T-cell (primary cell): ENCODE data around the gene UBE2S. TPM values are rescaled to one million over a fixed set of nuclear protein-coding genes. Genes with fewer than 3 reads are reported as not detected.
"Not testable (repeated sequence)": the region's sequence is repeated elsewhere in the genome, so short reads cannot be mapped to it uniquely, and the experiment has no call there.

Source experiments
- ATAC-seq, 4 experiments: fragments of 200-7000 bp in 3 of 4; fragments of 150-1000 bp in 1 of 4; cut with Tn5 transposase; replicated peaks in 1 of 4; 1 replicate in 3 of 4; 2 replicates in 1 of 4; pipeline ENCODE4 v1.10.0; 2021; ENCODE audit warnings: moderate library complexity in 3 of 4, mild to moderate bottlenecking in 2 of 4, moderate number of reproducible peaks in 1 of 4
- CTCF ChIA-PET, 2 donors: fragments of 300-600 bp; sonication (Branson Sonifier 250); formaldehyde crosslinking; loops; one replicate each; lab custom pipeline; 2022; ENCODE audit warnings: antibody characterized with exemption in 2 of 2; lab: Charles Lee
- POLR2A ChIA-PET, 2 donors: fragments of 300-600 bp; sonication (Branson Sonifier 250); formaldehyde crosslinking; loops; one replicate each; lab custom pipeline; 2022; ENCODE audit warnings: antibody characterized with exemption in 2 of 2; lab: Charles Lee
- DNase-seq, 35 experiments: peaks; one replicate each; pipeline versions ENCODE4 v3.0.0 to v3.0.0-alpha.2; 2013 to 2023
- H3K27ac ChIP-seq: one replicate; pipeline ENCODE4 v1.5.1; 2013; ENCODE audit warnings: low read length
- H3K27me3 ChIP-seq, 2 experiments: replicated peaks in 1 of 2; 1 replicate in 1 of 2; 2 replicates in 1 of 2; pipeline versions ENCODE4 v1.6.1 to v1.7.0; 2013; ENCODE audit warnings: low read length in 1 of 2, mixed read lengths in 1 of 2; ENCODE audit not compliant: control insufficient read depth in 2 of 2, insufficient read depth in 2 of 2; ENCODE audit errors: extremely low read depth in 1 of 2
- H3K36me3 ChIP-seq, 2 donors: 1 replicate in 1 of 2; 2 replicates in 1 of 2; pipeline versions ENCODE4 v1.6.1 to v1.7.0; 2013; ENCODE audit warnings: low read length in 1 of 2; ENCODE audit not compliant: control insufficient read depth in 2 of 2, insufficient read depth in 1 of 2; ENCODE audit errors: extremely low read depth in 1 of 2
- H3K4me1 ChIP-seq, 2 experiments: 1 replicate in 1 of 2; 2 replicates in 1 of 2; pipeline versions ENCODE4 v1.6.1 to v1.7.0; 2013; ENCODE audit warnings: low read length in 2 of 2, mixed read lengths in 1 of 2; ENCODE audit not compliant: insufficient read depth in 2 of 2, control insufficient read depth in 1 of 2; ENCODE audit errors: extremely low read depth in 1 of 2
- H3K4me3 ChIP-seq, 2 donors: 1 replicate in 1 of 2; 2 replicates in 1 of 2; pipeline versions ENCODE4 v1.5.1 to v1.7.0; 2013; ENCODE audit warnings: mild to moderate bottlenecking in 2 of 2, low read length in 1 of 2, moderate library complexity in 1 of 2; ENCODE audit not compliant: control insufficient read depth in 1 of 2; ENCODE audit errors: extremely low read depth in 1 of 2
- H3K9me3 ChIP-seq: 2 replicates; pipeline ENCODE4 v1.7.0; 2013
- H3K27ac Mint-ChIP-seq, 2 donors: one replicate each; pipeline ENCODE4 v1.8.0; 2020 to 2021; ENCODE audit warnings: mild to moderate bottlenecking in 2 of 2, mixed read lengths in 2 of 2
- H3K27me3 Mint-ChIP-seq, 2 donors: one replicate each; pipeline ENCODE4 v1.8.0; 2021 to 2022; ENCODE audit warnings: mixed read lengths in 2 of 2
- H3K36me3 Mint-ChIP-seq: one replicate; pipeline ENCODE4 v1.8.0; 2021; ENCODE audit warnings: mixed read lengths
- H3K4me1 Mint-ChIP-seq, 3 donors: one replicate each; pipeline ENCODE4 v1.8.0; 2020 to 2022; ENCODE audit warnings: mixed read lengths in 3 of 3, mild to moderate bottlenecking in 1 of 3
- H3K4me3 Mint-ChIP-seq, 3 donors: one replicate each; pipeline ENCODE4 v1.8.0; 2020 to 2022; ENCODE audit warnings: mild to moderate bottlenecking in 3 of 3, mixed read lengths in 3 of 3, moderate library complexity in 3 of 3
- H3K9me3 Mint-ChIP-seq, 3 donors: one replicate each; pipeline ENCODE4 v1.8.0; 2020 to 2022; ENCODE audit warnings: mixed read lengths in 3 of 3
- WGBS: methylation state at CpG from one replicate; pipeline ENCODE4 v1.1.5; 2013; ENCODE audit warnings: missing lambda C conversion rate; ENCODE audit not compliant: insufficient coverage; 5-methylcytosine and 5-hydroxymethylcytosine counted together
- total RNA-seq, 35 experiments: library from RNA in 6 of 35; stranded (reverse) in 6 of 35; fragments of 120-200 nt in 1 of 35; gene quantifications; one replicate each; pipeline versions ENCODE4 v1.2.1 to v1.2.4 and lab custom pipeline; 2013 to 2026

Gene UBE2S
- total RNA-seq, 5 donors from 2014 or later (not counting 1 experiment from before 2014, with no cell fraction given) = 27.5 to 75.2 (median 35.1) TPM

DNA sequence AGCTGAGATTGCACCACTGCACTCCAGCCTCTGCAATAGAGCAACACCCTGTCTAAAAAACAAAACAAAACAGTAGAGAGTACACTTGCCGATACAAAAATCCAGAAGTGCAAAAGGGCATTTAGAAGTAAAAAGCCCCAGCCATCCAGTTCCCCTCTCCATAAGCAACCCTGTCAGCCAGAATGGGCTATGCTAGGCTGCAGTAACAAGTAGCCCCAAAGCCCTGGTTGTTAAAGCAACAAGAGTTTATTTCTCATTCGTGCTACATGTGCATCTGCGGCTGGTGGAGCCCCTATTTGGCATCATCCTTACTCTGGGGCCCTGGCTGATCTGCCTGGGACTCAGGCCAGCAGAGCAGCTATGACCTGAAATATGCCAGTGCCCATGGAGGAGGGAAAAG, 16.9 kb upstream of the UBE2S start:
- POLR2A ChIA-PET = no interaction called here
- no peak overlapping the region for H3K27ac ChIP-seq
- CTCF ChIA-PET = no interaction called here
- ATAC-seq (no peak), DNase-seq (no peak)
- peaks cover 17 to 24% of the 10 kb centered on the region in 2 experiments for H3K4me1 ChIP-seq
- H3K27me3 ChIP-seq = peaks cover 0 to 31% of the 10 kb centered on the region in 2 experiments
- Mint-ChIP-seq H3K4me1 (peaks cover 17 to 25% (median 21%) of the 10 kb centered on the region in 3 donors), H3K36me3 (no peaks in the 10 kb centered on the region), H3K4me3 (no peak overlapping the region), H3K9me3 (no peaks in the 10 kb centered on the region), H3K27ac (no peak overlapping the region), H3K27me3 (peaks cover 6 to 9% of the 10 kb centered on the region in 2 donors)
- H3K36me3 ChIP-seq = no peaks in the 10 kb centered on the region
- H3K9me3 ChIP-seq = no peaks in the 10 kb centered on the region
- H3K4me3 ChIP-seq = no peak overlapping the region
- WGBS = 100% methylated on average over 2 of the region's 3 CpGs

DNA sequence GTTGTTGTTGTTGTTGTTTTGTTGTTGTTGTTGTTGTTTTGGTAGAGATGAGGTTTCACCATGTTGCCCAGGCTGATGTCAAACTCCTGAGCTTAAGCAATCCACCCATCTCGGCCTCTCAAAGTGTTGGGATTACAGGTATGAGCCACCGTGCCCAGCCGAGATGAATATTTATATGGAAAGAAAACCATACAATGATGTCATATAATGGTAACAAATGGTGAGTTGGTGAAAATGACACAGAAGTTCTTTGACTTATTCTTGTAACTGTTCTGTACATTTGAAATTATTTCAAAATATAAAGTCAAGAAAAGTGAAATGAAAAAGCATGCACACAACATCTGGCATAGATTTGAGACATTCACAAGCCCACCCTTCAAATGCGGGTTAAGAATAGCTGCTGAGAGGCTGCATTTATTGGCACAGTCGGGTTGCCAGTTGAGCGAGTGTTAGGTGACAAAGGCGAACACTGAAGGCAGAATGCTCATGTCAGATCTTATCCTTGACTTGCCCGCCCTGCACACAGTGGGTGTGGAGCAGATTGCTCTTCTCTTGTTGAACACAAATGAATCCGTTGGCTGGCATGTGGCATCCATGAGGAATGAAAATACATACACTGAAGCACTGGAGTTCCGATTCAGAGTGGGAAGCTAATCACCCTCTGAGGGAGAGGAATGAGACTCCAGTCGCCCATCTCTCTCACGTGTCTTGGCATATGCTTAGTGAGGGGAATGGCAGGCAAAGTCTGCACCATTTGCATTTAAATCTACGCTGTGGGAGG, 15.8 kb upstream of the UBE2S start:
- peaks cover 1 to 2% of the 10 kb centered on the region in 2 donors for H3K27me3 Mint-ChIP-seq
- H3K27ac Mint-ChIP-seq = peak overlapping the region in 1 of 2 donors; percentile 43
- H3K27ac ChIP-seq = no peak overlapping the region
- ChIA-PET CTCF (interaction anchor here in 1 of 2 donors (0.7 kb wide), 1 partner anchor 18 kb away, joined by 4 read pairs; no protein-coding TSS in a partner anchor), POLR2A (no interaction called here)
- ATAC-seq (no peak), DNase-seq (no peak)
- H3K27me3 ChIP-seq = peaks cover 0 to 30% of the 10 kb centered on the region in 2 experiments
- H3K4me3 ChIP-seq = no peak overlapping the region
- H3K4me1 Mint-ChIP-seq = peaks cover 19 to 27% (median 22%) of the 10 kb centered on the region in 3 donors
- H3K4me1 ChIP-seq = peaks cover 17 to 26% of the 10 kb centered on the region in 2 experiments
- no peak overlapping the region for H3K4me3 Mint-ChIP-seq
- H3K36me3 Mint-ChIP-seq = no peaks in the 10 kb centered on the region
- no peaks in the 10 kb centered on the region for H3K36me3 ChIP-seq
- 76% methylated on average over 4 of the region's 13 CpGs for WGBS
- no peaks in the 10 kb centered on the region for H3K9me3 ChIP-seq
- no peaks in the 10 kb centered on the region for H3K9me3 Mint-ChIP-seq

DNA sequence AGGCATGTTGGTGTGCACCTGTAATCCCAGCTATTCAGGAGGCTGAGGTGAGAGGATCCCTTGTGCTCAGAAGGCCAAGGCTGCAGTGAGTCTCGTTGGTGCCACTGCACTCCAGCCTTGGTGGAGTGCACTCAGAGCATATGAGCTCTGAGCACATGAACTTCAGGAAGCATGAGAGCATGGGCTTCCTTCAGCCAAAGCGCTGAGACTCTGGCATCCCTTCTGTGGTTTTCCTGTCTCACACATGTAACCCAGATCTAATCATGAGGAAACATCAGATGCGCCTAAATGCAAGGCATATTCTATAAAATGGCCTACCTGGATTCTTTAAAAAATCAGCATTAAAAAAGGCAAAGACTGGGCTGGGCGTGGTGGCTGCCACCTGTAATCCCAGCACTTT, 13.7 kb upstream of the UBE2S start:
- H3K9me3 Mint-ChIP-seq, H3K36me3 ChIP-seq, H3K36me3 Mint-ChIP-seq, H3K9me3 ChIP-seq, H3K27me3 Mint-ChIP-seq, H3K27ac ChIP-seq: not testable (repeated sequence)
- peak; percentile 86 to 97 (median 93) for ATAC-seq
- Mint-ChIP-seq H3K27ac (peak overlapping the region; percentile 37 to 80), H3K4me3 (peak overlapping the region in 1 of 3 donors; percentile 77), H3K4me1 (peaks cover 24 to 32% (median 27%) of the 10 kb centered on the region in 3 donors)
- 0% methylated on average over 3 of the region's 4 CpGs for WGBS
- Histone ChIP-seq H3K4me3 (peak overlapping the region in 1 of 2 donors; percentile 28), H3K27me3 (peaks cover 0 to 34% of the 10 kb centered on the region in 2 experiments), H3K4me1 (peaks cover 17 to 31% of the 10 kb centered on the region in 2 experiments)
- ChIA-PET CTCF (interaction anchor here in 1 of 2 donors (0.6 kb wide), 1 partner anchor 84 kb away, joined by 3 read pairs; no protein-coding TSS in a partner anchor), POLR2A (interaction anchor here in 1 of 2 donors (0.6 kb wide), 2 partner anchors 15 to 167 kb away, joined by 3 to 4 read pairs; no protein-coding TSS in a partner anchor)
- DNase-seq = peak in 27 of 35 experiments; percentile 9 to 66 (median 33)

DNA sequence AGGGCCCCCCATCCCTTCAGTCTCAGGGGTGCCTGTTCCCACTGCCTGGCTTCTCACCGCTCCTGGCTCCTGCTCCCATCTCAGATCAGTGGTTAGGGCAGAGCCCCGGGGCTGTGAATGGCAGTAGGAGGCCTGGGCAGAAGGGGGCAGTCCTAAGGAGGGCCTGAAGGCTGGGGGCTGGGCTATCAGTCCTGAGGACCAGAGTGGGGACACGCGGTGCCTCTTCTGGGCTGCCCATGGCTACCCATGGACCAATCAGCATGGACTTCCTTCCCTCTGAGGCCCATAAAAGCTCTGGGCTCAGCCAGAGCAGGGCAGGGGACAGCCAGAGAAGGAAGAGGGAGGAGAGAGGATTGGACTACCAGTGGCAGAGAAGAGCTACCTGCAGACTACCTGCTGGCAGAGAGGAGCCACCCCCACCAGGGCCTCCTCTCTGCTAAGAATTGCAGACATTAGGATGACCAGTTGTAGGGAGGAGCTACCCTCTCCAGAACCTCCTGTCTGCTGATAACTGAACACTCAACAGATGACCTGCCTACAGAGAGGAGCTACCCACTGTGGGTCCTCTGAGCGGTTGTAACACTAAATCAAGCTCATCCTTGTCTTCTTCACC, 12.1 kb upstream of the UBE2S start:
- Mint-ChIP-seq H3K4me3 (no peak overlapping the region), H3K27ac (no peak overlapping the region), H3K36me3 (no peaks in the 10 kb centered on the region), H3K27me3 (no peaks in the 10 kb centered on the region), H3K4me1 (peaks cover 24 to 32% (median 27%) of the 10 kb centered on the region in 3 donors), H3K9me3 (no peaks in the 10 kb centered on the region)
- no peaks in the 10 kb centered on the region for H3K9me3 ChIP-seq
- no peak for DNase-seq
- H3K27ac ChIP-seq = no peak overlapping the region
- ChIA-PET CTCF (interaction anchor here in 1 of 2 donors (0.7 to 1.2 kb wide), 3 partner anchors 11 to 278 kb away, joined by 3 to 5 read pairs (median 5); no protein-coding TSS in a partner anchor), POLR2A (interaction anchor here in 1 of 2 donors (0.6 kb wide), 1 partner anchor 60 kb away, joined by 4 read pairs; no protein-coding TSS in a partner anchor)
- WGBS = 86% methylated on average over 5 of the region's 5 CpGs
- H3K36me3 ChIP-seq = no peaks in the 10 kb centered on the region
- no peak overlapping the region for H3K4me3 ChIP-seq
- peaks cover 0 to 31% of the 10 kb centered on the region in 2 experiments for H3K27me3 ChIP-seq
- peaks cover 17 to 31% of the 10 kb centered on the region in 2 experiments for H3K4me1 ChIP-seq
- ATAC-seq = no peak

DNA sequence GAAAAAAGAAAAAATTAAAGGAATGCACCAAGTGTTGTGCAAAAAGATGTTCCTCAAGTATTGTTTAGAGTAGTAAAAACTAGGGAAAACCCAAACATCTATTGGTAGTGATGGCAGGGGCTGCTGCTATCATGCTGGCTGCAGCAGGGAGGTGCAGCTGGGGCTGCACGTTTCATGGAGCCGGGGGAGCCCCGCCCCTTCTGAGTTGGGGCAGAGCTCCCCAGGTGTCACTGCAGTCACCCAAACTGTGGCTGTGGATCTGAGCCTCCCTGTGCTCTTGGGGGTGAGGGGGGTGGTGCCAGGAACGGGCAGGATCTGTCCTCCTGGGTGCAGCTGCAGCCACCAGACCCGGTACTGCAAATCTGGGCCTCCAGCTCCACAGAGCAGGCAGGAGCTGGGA, 11.5 kb upstream of the UBE2S start:
- no peak overlapping the region for H3K27ac ChIP-seq
- H3K4me1 ChIP-seq = peaks cover 17 to 31% of the 10 kb centered on the region in 2 experiments
- H3K36me3 ChIP-seq = no peaks in the 10 kb centered on the region
- ChIA-PET POLR2A (interaction anchor here in 1 of 2 donors (0.6 kb wide), 2 partner anchors 20 to 60 kb away, joined by 4 to 6 read pairs; no protein-coding TSS in a partner anchor), CTCF (interaction anchor here (0.7 to 1.2 kb wide), 3 partner anchors 85 to 278 kb away, joined by 3 to 6 read pairs (median 5); no protein-coding TSS in a partner anchor)
- H3K4me3 ChIP-seq = no peak overlapping the region
- H3K27me3 ChIP-seq = peaks cover 0 to 26% of the 10 kb centered on the region in 2 experiments
- H3K27me3 Mint-ChIP-seq = no peaks in the 10 kb centered on the region
- WGBS = 59% methylated on average over 3 of the region's 5 CpGs
- DNase-seq (no peak), ATAC-seq (no peak)
- H3K9me3 Mint-ChIP-seq = no peaks in the 10 kb centered on the region
- no peaks in the 10 kb centered on the region for H3K9me3 ChIP-seq
- no peak overlapping the region for H3K4me3 Mint-ChIP-seq
- H3K4me1 Mint-ChIP-seq = peaks cover 24 to 32% (median 27%) of the 10 kb centered on the region in 3 donors
- no peaks in the 10 kb centered on the region for H3K36me3 Mint-ChIP-seq
- no peak overlapping the region for H3K27ac Mint-ChIP-seq

- Histone ChIP-seq H3K9me3 (no peaks in the 10 kb centered on the region), H3K4me3 (no peak overlapping the region), H3K36me3 (no peaks in the 10 kb centered on the region), H3K27ac (no peak overlapping the region), H3K4me1 (peaks cover 17 to 31% of the 10 kb centered on the region in 2 experiments), H3K27me3 (peaks cover 0 to 25% of the 10 kb centered on the region in 2 experiments)
- ChIA-PET POLR2A (interaction anchor here in 1 of 2 donors (0.6 kb wide), 1 partner anchor 21 kb away, joined by 6 read pairs; no protein-coding TSS in a partner anchor), CTCF (interaction anchor here in 1 of 2 donors (0.7 to 0.9 kb wide), 2 partner anchors 97 to 115 kb away, joined by 6 to 7 read pairs; no protein-coding TSS in a partner anchor)
- H3K27ac Mint-ChIP-seq = no peak overlapping the region
- peaks cover 24 to 30% (median 27%) of the 10 kb centered on the region in 3 donors for H3K4me1 Mint-ChIP-seq
- DNase-seq = peak in 29 of 35 experiments; percentile 8 to 78 (median 41)
- ATAC-seq = peak; percentile 50 to 67 (median 64)
- WGBS = 13% methylated on average over 4 of the region's 7 CpGs
- H3K36me3 Mint-ChIP-seq = no peaks in the 10 kb centered on the region
- no peak overlapping the region for H3K4me3 Mint-ChIP-seq
- no peaks in the 10 kb centered on the region for H3K27me3 Mint-ChIP-seq
- H3K9me3 Mint-ChIP-seq = no peaks in the 10 kb centered on the region
Observed at GRCh38 chr19:55418185-55418584, 10.6 kb upstream of the UBE2S start.
